GM12878 (cell line): Measurements from ENCODE around the gene CTIF. TPM values are rescaled to one million over a fixed set of nuclear protein-coding genes. Genes with fewer than 3 reads are reported as not detected.

ENCODE experiments used
- RAD21 ChIP-seq: IDR thresholded peaks from 2 replicates; pipeline ENCODE4 v1.6.1; 2011; ENCODE audit warnings: mild to moderate bottlenecking, low read depth, low read length, moderate library complexity; ENCODE audit not compliant: insufficient read depth
- SMAD1 ChIP-seq: fragments of 450-650 bp; IDR thresholded peaks from 2 replicates; pipeline ENCODE4 v1.6.1; 2018; ENCODE audit warnings: mild to moderate bottlenecking, low read depth; ENCODE audit not compliant: partially characterized antibody
- polyA plus RNA-seq, 11 experiments: library from polyadenylated mRNA; depleted of rRNA in 4 of 11; unstranded in 6 of 11; stranded (reverse) in 5 of 11; fragments of >200 nt; fragmentation: Nextera tagmentation in 4 of 11; fragmentation: Illumina TruSeq in 1 of 11; extraction: Ambion mirVana in 4 of 11; extraction: Trizol in 1 of 11; gene quantifications; 1 replicate in 1 of 11; 2 replicates in 10 of 11; pipeline versions ENCODE4 v1.2.1 to v1.2.3, GENCODE V29; 2011 to 2016; ENCODE audit warnings: inconsistent platforms in 2 of 11, missing spikeins in 2 of 11, low read depth in 1 of 11
- total RNA-seq, 4 experiments: library from RNA; depleted of rRNA in 3 of 4; stranded (reverse); fragments of >200 nt in 3 of 4; fragmentation: Illumina TruSeq in 1 of 4; extraction: Trizol in 1 of 4; gene quantifications; 2 replicates each; pipeline versions ENCODE4 v1.2.1 to v1.2.3, GENCODE V29; 2013 to 2021
- TF ChIP-seq, protein P1 (sequence below): fragments of 150-350 bp; IDR thresholded peaks from 2 replicates; pipeline ENCODE4 v1.6.1; 2014; ENCODE audit warnings: mild to moderate bottlenecking, low read depth, low read length
- TF ChIP-seq, protein P2 (sequence below): fragments of 450-650 bp; IDR thresholded peaks from 2 replicates; pipeline ENCODE4 v1.6.1; 2017; ENCODE audit warnings: antibody characterized with exemption, mild to moderate bottlenecking, moderate library complexity
- TF ChIP-seq, protein P3 (sequence below), 3 experiments: IDR thresholded peaks in 2 of 3; conservative IDR thresholded peaks in 1 of 3; 2 replicates each; pipeline ENCODE4 v1.5.1; 2011; ENCODE audit warnings: low read depth in 3 of 3, low read length in 3 of 3, mild to moderate bottlenecking in 3 of 3, control low read depth in 2 of 3, moderate library complexity in 2 of 3, inconsistent platforms in 1 of 3, mixed read lengths in 1 of 3; ENCODE audit not compliant: control insufficient read depth in 2 of 3, insufficient read depth in 1 of 3; ENCODE audit errors: extremely low read depth in 1 of 3
- TF ChIP-seq, protein P4 (sequence below): IDR thresholded peaks from 2 replicates; pipeline ENCODE4 v1.6.1; 2011; ENCODE audit warnings: low read depth, low read length, improper control_type of control experiment, borderline replicate concordance

The CTIF gene
- total and polyA plus RNA-seq, 10 of the 15 experiments (the other 5 are each of a cell fraction or from before 2014, with no cell fraction given) = 0.06 to 11.6 (median 2.5) TPM

DNA sequence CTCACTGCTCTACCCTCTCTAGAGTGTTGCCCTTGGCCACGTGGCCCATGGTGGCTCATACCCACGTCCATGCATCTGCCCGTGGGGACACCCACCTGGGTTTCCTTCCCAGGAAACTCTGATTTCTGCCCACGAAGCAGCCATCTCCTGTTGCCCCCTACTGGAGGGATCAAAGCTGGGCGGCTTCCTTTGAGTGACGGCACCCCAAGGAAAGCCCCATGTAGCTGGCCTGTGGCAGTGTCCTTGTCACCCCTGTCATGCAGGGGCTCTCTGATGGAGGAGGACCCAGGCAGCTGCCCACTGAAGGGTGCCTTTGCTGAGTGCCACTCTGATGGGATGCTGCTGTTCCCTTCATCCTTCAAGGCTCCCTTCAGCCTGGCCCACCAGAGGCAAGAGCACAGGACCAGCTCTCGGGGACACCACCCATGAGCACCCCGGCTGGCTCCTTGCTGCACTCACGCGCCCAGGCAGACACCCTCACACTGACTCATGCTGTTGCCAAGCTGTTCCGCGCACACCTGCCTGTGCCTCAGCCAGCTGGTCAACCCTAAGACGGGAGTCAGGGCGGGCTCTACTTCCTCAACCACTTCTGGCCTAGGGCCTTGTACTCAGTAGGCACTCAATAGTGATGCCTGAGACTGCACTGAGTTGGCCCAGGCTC lies 101.1 kb downstream of the CTIF start (continued):
- TF ChIP-seq RAD21 = peak; percentile 44
- TF ChIP-seq, protein P1, sequence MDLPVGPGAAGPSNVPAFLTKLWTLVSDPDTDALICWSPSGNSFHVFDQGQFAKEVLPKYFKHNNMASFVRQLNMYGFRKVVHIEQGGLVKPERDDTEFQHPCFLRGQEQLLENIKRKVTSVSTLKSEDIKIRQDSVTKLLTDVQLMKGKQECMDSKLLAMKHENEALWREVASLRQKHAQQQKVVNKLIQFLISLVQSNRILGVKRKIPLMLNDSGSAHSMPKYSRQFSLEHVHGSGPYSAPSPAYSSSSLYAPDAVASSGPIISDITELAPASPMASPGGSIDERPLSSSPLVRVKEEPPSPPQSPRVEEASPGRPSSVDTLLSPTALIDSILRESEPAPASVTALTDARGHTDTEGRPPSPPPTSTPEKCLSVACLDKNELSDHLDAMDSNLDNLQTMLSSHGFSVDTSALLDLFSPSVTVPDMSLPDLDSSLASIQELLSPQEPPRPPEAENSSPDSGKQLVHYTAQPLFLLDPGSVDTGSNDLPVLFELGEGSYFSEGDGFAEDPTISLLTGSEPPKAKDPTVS = no peak
- no peak for TF ChIP-seq SMAD1
- TF ChIP-seq, protein P2, sequence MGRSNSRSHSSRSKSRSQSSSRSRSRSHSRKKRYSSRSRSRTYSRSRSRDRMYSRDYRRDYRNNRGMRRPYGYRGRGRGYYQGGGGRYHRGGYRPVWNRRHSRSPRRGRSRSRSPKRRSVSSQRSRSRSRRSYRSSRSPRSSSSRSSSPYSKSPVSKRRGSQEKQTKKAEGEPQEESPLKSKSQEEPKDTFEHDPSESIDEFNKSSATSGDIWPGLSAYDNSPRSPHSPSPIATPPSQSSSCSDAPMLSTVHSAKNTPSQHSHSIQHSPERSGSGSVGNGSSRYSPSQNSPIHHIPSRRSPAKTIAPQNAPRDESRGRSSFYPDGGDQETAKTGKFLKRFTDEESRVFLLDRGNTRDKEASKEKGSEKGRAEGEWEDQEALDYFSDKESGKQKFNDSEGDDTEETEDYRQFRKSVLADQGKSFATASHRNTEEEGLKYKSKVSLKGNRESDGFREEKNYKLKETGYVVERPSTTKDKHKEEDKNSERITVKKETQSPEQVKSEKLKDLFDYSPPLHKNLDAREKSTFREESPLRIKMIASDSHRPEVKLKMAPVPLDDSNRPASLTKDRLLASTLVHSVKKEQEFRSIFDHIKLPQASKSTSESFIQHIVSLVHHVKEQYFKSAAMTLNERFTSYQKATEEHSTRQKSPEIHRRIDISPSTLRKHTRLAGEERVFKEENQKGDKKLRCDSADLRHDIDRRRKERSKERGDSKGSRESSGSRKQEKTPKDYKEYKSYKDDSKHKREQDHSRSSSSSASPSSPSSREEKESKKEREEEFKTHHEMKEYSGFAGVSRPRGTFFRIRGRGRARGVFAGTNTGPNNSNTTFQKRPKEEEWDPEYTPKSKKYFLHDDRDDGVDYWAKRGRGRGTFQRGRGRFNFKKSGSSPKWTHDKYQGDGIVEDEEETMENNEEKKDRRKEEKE = no peak
- TF ChIP-seq, protein P3, sequence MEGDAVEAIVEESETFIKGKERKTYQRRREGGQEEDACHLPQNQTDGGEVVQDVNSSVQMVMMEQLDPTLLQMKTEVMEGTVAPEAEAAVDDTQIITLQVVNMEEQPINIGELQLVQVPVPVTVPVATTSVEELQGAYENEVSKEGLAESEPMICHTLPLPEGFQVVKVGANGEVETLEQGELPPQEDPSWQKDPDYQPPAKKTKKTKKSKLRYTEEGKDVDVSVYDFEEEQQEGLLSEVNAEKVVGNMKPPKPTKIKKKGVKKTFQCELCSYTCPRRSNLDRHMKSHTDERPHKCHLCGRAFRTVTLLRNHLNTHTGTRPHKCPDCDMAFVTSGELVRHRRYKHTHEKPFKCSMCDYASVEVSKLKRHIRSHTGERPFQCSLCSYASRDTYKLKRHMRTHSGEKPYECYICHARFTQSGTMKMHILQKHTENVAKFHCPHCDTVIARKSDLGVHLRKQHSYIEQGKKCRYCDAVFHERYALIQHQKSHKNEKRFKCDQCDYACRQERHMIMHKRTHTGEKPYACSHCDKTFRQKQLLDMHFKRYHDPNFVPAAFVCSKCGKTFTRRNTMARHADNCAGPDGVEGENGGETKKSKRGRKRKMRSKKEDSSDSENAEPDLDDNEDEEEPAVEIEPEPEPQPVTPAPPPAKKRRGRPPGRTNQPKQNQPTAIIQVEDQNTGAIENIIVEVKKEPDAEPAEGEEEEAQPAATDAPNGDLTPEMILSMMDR (IDR thresholded peaks at IDR 0.05 in 2 of 3, conservative IDR thresholded peaks at IDR 0.05 in 1 of 3; ENCODE audit: control insufficient read depth in 2 of 3, extremely low read depth in 1 of 3, insufficient read depth in 1 of 3, low read depth in 3 of 3, low read length in 3 of 3) = peak; percentile 19 to 36 (median 29); a peak in 5 of 6 replicates
- TF ChIP-seq, protein P4, sequence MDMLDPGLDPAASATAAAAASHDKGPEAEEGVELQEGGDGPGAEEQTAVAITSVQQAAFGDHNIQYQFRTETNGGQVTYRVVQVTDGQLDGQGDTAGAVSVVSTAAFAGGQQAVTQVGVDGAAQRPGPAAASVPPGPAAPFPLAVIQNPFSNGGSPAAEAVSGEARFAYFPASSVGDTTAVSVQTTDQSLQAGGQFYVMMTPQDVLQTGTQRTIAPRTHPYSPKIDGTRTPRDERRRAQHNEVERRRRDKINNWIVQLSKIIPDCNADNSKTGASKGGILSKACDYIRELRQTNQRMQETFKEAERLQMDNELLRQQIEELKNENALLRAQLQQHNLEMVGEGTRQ = no peak
- TF ChIP-seq, all 136 proteins: peak for 3
